Endothelial cell of umbilical vein (primary cell): Measurements from ENCODE around the gene PRMT7.

Experiments
- EZH2 ChIP-seq: IDR thresholded peaks from 2 replicates; pipeline ENCODE4 v1.6.1; 2012; ENCODE audit warnings: borderline replicate concordance, low read depth, mild to moderate bottlenecking, moderate library complexity, low read length, inconsistent platforms; ENCODE audit not compliant: severe bottlenecking
- POLR2A ChIP-seq: IDR thresholded peaks from 2 replicates; pipeline ENCODE4 v1.6.1; 2012; ENCODE audit warnings: low read depth, mild to moderate bottlenecking, control low read depth, low read length
- POLR2AphosphoS5 ChIP-seq: IDR thresholded peaks from 2 replicates; pipeline ENCODE4 v1.6.1; 2012; ENCODE audit warnings: low read depth, mild to moderate bottlenecking, control low read depth, low read length, moderate library complexity; ENCODE audit not compliant: insufficient read depth
- TF ChIP-seq, protein P1 (sequence below), 2 donors: IDR thresholded peaks; 1 replicate in 1 of 2; 2 replicates in 1 of 2; pipeline ENCODE4 v1.5.1; 2011; ENCODE audit warnings: low read length in 2 of 2, mild to moderate bottlenecking in 2 of 2, moderate library complexity in 2 of 2, control low read depth in 1 of 2, inconsistent platforms in 1 of 2, low read depth in 1 of 2; ENCODE audit not compliant: insufficient read depth in 1 of 2; ENCODE audit errors: extremely low read depth in 1 of 2
- TF ChIP-seq, protein P2 (sequence below): IDR thresholded peaks from 2 replicates; pipeline ENCODE4 v1.6.1; 2011; ENCODE audit not compliant: insufficient read depth, insufficient read length

DNA sequence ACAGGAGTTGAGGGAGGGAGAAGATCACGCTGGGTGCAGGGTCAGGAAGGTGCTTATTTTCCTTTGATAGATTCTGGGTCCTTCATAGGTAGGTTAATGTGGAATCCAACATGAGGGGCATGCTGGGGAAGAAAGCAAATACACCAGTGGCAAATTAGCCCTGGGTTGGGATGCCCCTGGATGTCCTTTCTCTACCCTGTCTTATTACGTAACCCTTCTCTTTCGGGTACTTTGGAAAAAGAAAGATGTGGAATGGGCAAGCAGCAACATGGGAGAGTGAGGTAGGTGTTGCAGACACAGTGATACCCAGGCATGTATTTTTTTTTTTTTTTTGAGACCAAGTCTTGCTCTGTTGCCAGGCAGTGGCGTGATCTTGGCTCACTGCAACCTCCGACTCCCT lies 37.4 kb upstream of the PRMT7 start:
- TF ChIP-seq, protein P1, sequence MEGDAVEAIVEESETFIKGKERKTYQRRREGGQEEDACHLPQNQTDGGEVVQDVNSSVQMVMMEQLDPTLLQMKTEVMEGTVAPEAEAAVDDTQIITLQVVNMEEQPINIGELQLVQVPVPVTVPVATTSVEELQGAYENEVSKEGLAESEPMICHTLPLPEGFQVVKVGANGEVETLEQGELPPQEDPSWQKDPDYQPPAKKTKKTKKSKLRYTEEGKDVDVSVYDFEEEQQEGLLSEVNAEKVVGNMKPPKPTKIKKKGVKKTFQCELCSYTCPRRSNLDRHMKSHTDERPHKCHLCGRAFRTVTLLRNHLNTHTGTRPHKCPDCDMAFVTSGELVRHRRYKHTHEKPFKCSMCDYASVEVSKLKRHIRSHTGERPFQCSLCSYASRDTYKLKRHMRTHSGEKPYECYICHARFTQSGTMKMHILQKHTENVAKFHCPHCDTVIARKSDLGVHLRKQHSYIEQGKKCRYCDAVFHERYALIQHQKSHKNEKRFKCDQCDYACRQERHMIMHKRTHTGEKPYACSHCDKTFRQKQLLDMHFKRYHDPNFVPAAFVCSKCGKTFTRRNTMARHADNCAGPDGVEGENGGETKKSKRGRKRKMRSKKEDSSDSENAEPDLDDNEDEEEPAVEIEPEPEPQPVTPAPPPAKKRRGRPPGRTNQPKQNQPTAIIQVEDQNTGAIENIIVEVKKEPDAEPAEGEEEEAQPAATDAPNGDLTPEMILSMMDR (IDR thresholded peaks at IDR 0.05; ENCODE audit: extremely low read depth in 1 of 2, insufficient read depth in 1 of 2, low read depth in 1 of 2, low read length in 2 of 2): no peak
- no peak for TF ChIP-seq POLR2AphosphoS5
- no peak for TF ChIP-seq POLR2A
- TF ChIP-seq EZH2: no peak
- TF ChIP-seq, protein P2, sequence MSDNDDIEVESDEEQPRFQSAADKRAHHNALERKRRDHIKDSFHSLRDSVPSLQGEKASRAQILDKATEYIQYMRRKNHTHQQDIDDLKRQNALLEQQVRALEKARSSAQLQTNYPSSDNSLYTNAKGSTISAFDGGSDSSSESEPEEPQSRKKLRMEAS: no peak
